SU-DHL-6 (cell line): Measurements from ENCODE around the gene MRPS18B.

Experiments
- H2AFZ ChIP-seq: fragments of 200-600 bp; sonication (generic); 2 replicates; pipeline ENCODE4 v1.6.1; 2014; ENCODE audit warnings: low read depth, mild to moderate bottlenecking, moderate library complexity, mixed read lengths, antibody characterized with exemption, low read length; ENCODE audit not compliant: severe bottlenecking
- H3F3A ChIP-seq: fragments of 200-600 bp; shearing (Covaris generic); 2 replicates; pipeline ENCODE4 v1.6.0; 2016; ENCODE audit warnings: antibody characterized with exemption, mild to moderate bottlenecking; ENCODE audit not compliant: insufficient read depth
- H3K27ac ChIP-seq: fragments of 200-600 bp; sonication (generic); 2 replicates; pipeline ENCODE4 v1.5.1; 2016; ENCODE audit warnings: low read depth, mild to moderate bottlenecking, low read length, moderate library complexity, mixed read lengths
- H3K27me3 ChIP-seq: fragments of 200-600 bp; sonication (generic), shearing (Covaris generic); 2 replicates; pipeline ENCODE4 v1.6.0; 2014; ENCODE audit warnings: mild to moderate bottlenecking, low read length
- H3K36me3 ChIP-seq: fragments of 200-600 bp; sonication (generic); 2 replicates; pipeline ENCODE4 v1.6.1; 2014; ENCODE audit warnings: mild to moderate bottlenecking, low read length, mixed read lengths
- H3K4me2 ChIP-seq: fragments of 300-600, 200-600 bp; shearing (Covaris generic), sonication (generic); 2 replicates; pipeline ENCODE4 v1.6.0; 2014; ENCODE audit warnings: low read length, low read depth, mild to moderate bottlenecking; ENCODE audit not compliant: poor library complexity, severe bottlenecking
- H3K4me3 ChIP-seq: fragments of 200-600 bp; sonication (generic); 2 replicates; pipeline ENCODE4 v1.5.1; 2014; ENCODE audit warnings: antibody characterized with exemption, low read length, mild to moderate bottlenecking, mixed read lengths; ENCODE audit not compliant: insufficient read depth, poor library complexity, severe bottlenecking
- H3K79me2 ChIP-seq: fragments of 200-600 bp; sonication (generic); 2 replicates; pipeline ENCODE4 v1.6.1; 2014; ENCODE audit warnings: mild to moderate bottlenecking, low read length, moderate library complexity; ENCODE audit not compliant: insufficient read depth
- H3K9ac ChIP-seq: fragments of 200-600 bp; sonication (generic); 2 replicates; pipeline ENCODE4 v1.7.0; 2014; ENCODE audit warnings: mild to moderate bottlenecking, low read length
- H3K9me2 ChIP-seq: fragments of 200-600 bp; sonication (generic); replicated peaks from 2 replicates; pipeline ENCODE4 v1.6.1; 2014; ENCODE audit warnings: low read length; ENCODE audit not compliant: insufficient read depth
- H3K9me3 ChIP-seq: fragments of 200-600 bp; sonication (generic); 2 replicates; pipeline ENCODE4 v1.6.1; 2014; ENCODE audit warnings: low read length, mixed read lengths; ENCODE audit not compliant: insufficient read depth
- H4K20me1 ChIP-seq: fragments of 200-600 bp; sonication (generic); 2 replicates; pipeline ENCODE4 v1.6.1; 2014; ENCODE audit warnings: low read depth, mild to moderate bottlenecking, antibody characterized with exemption, low read length, moderate library complexity, mixed read lengths
- CTCF ChIP-seq: fragments of 200-600 bp; sonication (generic); IDR thresholded peaks from one replicate; pipeline ENCODE4 v1.5.1; 2017; ENCODE audit warnings: antibody characterized with exemption, mild to moderate bottlenecking, low read length, moderate library complexity; ENCODE audit not compliant: insufficient read depth, poor library complexity, severe bottlenecking
- EZH2phosphoT487 ChIP-seq: fragments of 200-600 bp; sonication (generic), shearing (Covaris generic); conservative IDR thresholded peaks from 2 replicates; pipeline ENCODE4 v1.6.1; 2018; ENCODE audit warnings: mild to moderate bottlenecking, antibody characterized with exemption, low read length, moderate library complexity, mixed read lengths

Gene MRPS18B

GRCh38 chr6:30643656-30644055 is 26.0 kb downstream of the MRPS18B start:
- no peak overlapping the region for H3K4me2 ChIP-seq
- H3F3A ChIP-seq, result peaks cover 6% of the 10 kb centered on the region; the same call in 1 of the 2 replicates
- no peaks in the 10 kb centered on the region for H3K9me2 ChIP-seq
- no peak overlapping the region for H2AFZ ChIP-seq
- H3K27me3 ChIP-seq, result no peaks in the 10 kb centered on the region
- H3K79me2 ChIP-seq, result peaks cover 26% of the 10 kb centered on the region
- no peak overlapping the region for H3K4me3 ChIP-seq
- no peak overlapping the region for H3K27ac ChIP-seq
- H3K9ac ChIP-seq, result no peak overlapping the region
- H3K36me3 ChIP-seq, result no peaks in the 10 kb centered on the region
- peaks cover 8% of the 10 kb centered on the region; the same call in 1 of the 2 replicates for H4K20me1 ChIP-seq
- H3K9me3 ChIP-seq, result no peaks in the 10 kb centered on the region
- TF ChIP-seq EZH2phosphoT487, result no peak
- no peak for TF ChIP-seq CTCF

- no peaks in the 10 kb centered on the region for H3K9me3 ChIP-seq
Observed at GRCh38 chr6:30644769-30645168, 27.1 kb downstream of the MRPS18B start.

GRCh38 chr6:30645989-30646388 is 28.3 kb downstream of the MRPS18B start:
- Histone ChIP-seq H2AFZ (no peak overlapping the region), H3K79me2 (peaks cover 39% of the 10 kb centered on the region), H3K27me3 (no peaks in the 10 kb centered on the region), H3K9ac (peak overlapping the region; percentile 89), H4K20me1 (peaks cover 8% of the 10 kb centered on the region; the same call in 1 of the 2 replicates), H3K9me2 (no peaks in the 10 kb centered on the region), H3K9me3 (no peaks in the 10 kb centered on the region), H3K4me2 (peak overlapping the region; percentile 97), H3K36me3 (no peaks in the 10 kb centered on the region), H3F3A (peaks cover 6% of the 10 kb centered on the region), H3K4me3 (peak overlapping the region; percentile 50), H3K27ac (no peak overlapping the region)
- no peak for TF ChIP-seq CTCF
- TF ChIP-seq EZH2phosphoT487, result no peak

More at GRCh38 chr6:30644769-30645168, 27.1 kb downstream of the MRPS18B start:
- H3K27ac ChIP-seq, result no peak overlapping the region
- no peaks in the 10 kb centered on the region for H3K36me3 ChIP-seq
- peaks cover 6% of the 10 kb centered on the region; the same call in 1 of the 2 replicates for H3F3A ChIP-seq
- H3K79me2 ChIP-seq, result peaks cover 37% of the 10 kb centered on the region
- H3K27me3 ChIP-seq, result no peaks in the 10 kb centered on the region
- H3K9ac ChIP-seq, result 0 out of 2 replicates have a peak overlapping the region, but pooled peaks have one; percentile 2
- peaks cover 8% of the 10 kb centered on the region; the same call in 1 of the 2 replicates for H4K20me1 ChIP-seq
- TF ChIP-seq CTCF (no peak), EZH2phosphoT487 (no peak)
- no peak overlapping the region for H3K4me2 ChIP-seq
- H2AFZ ChIP-seq, result no peak overlapping the region
- no peaks in the 10 kb centered on the region for H3K9me2 ChIP-seq
- no peak overlapping the region for H3K4me3 ChIP-seq
